Measurements from ENCODE around the gene NEURL3.

GRCh38 chr2:96514521-96514920, 9.4 kb upstream of the NEURL3 start:
- TF ChIP-seq, protein P1, sequence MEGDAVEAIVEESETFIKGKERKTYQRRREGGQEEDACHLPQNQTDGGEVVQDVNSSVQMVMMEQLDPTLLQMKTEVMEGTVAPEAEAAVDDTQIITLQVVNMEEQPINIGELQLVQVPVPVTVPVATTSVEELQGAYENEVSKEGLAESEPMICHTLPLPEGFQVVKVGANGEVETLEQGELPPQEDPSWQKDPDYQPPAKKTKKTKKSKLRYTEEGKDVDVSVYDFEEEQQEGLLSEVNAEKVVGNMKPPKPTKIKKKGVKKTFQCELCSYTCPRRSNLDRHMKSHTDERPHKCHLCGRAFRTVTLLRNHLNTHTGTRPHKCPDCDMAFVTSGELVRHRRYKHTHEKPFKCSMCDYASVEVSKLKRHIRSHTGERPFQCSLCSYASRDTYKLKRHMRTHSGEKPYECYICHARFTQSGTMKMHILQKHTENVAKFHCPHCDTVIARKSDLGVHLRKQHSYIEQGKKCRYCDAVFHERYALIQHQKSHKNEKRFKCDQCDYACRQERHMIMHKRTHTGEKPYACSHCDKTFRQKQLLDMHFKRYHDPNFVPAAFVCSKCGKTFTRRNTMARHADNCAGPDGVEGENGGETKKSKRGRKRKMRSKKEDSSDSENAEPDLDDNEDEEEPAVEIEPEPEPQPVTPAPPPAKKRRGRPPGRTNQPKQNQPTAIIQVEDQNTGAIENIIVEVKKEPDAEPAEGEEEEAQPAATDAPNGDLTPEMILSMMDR (IDR thresholded peaks at IDR 0.05) = no peak
- no peak for TF ChIP-seq ZFX (IDR thresholded peaks at IDR 0.05; ENCODE audit: borderline replicate concordance)

Measured in 22Rv1 (cell line).